Measurements from ENCODE around the gene PRCP.
"Not testable (repeated sequence)": the region's sequence is repeated elsewhere in the genome, so short reads cannot be mapped to it uniquely, and the experiment has no call there.

The PRCP gene

GRCh38 chr11:82900277-82901164 is at the start of gene PRCP:
Gene PRCP (minus strand): TSS chr11:82900430. CDS start chr11:82900402, 28 bp downstream.
- peak; percentile 86 to 96 for DNase-seq

- DNase-seq: no peak
Observed at GRCh38 chr11:82949352-82949751, 49.1 kb upstream of the PRCP start.

GRCh38 chr11:82945682-82946081 is 45.5 kb upstream of the PRCP start:
- no peak for DNase-seq

GRCh38 chr11:82945041-82945440 is 44.8 kb upstream of the PRCP start:
- DNase-seq: not testable (repeated sequence)

- no peak for DNase-seq
Observed at GRCh38 chr11:82944198-82944597, 44.0 kb upstream of the PRCP start.

- not testable (repeated sequence) for DNase-seq
Observed at GRCh38 chr11:82943430-82943829, 43.2 kb upstream of the PRCP start.

- no peak for DNase-seq
Observed at GRCh38 chr11:82942376-82942775, 42.1 kb upstream of the PRCP start.

- no peak for DNase-seq
Observed at GRCh38 chr11:82939456-82939855, 39.2 kb upstream of the PRCP start.

GRCh38 chr11:82937554-82937953 is 37.3 kb upstream of the PRCP start:
- DNase-seq: no peak

- DNase-seq: no peak
Observed at GRCh38 chr11:82936261-82936660, 36.0 kb upstream of the PRCP start.

- no peak for DNase-seq
Observed at GRCh38 chr11:82932564-82932963, 32.3 kb upstream of the PRCP start.

GRCh38 chr11:82930734-82931133 is 30.5 kb upstream of the PRCP start:
- no peak for DNase-seq

- DNase-seq: no peak
Observed at GRCh38 chr11:82930229-82930628, 30.0 kb upstream of the PRCP start.

- DNase-seq: peak in 1 of 2 experiments; percentile 7
Observed at GRCh38 chr11:82929121-82929520, 28.9 kb upstream of the PRCP start.

- peak; percentile 25 to 80 for DNase-seq
Observed at GRCh38 chr11:82927264-82927880, 27.1 kb upstream of the PRCP start.

- DNase-seq: no peak
Observed at GRCh38 chr11:82924522-82925224, 24.4 kb upstream of the PRCP start.

- not testable (repeated sequence) for DNase-seq
Observed at GRCh38 chr11:82922396-82923173, 22.4 kb upstream of the PRCP start.

GRCh38 chr11:82920227-82920626 is 20.0 kb upstream of the PRCP start:
- DNase-seq: not testable (repeated sequence)

- DNase-seq: not testable (repeated sequence)
Observed at GRCh38 chr11:82919786-82920185, 19.6 kb upstream of the PRCP start.

GRCh38 chr11:82909015-82909640 is 8.9 kb upstream of the PRCP start:
- DNase-seq: no peak

- no peak for DNase-seq
Observed at GRCh38 chr11:82908311-82908710, 8.1 kb upstream of the PRCP start.

GRCh38 chr11:82907371-82907770 is 7.1 kb upstream of the PRCP start:
- DNase-seq: no peak
